Amniotic epithelial cell (primary cell): ENCODE results near the gene NMRK2.

Experiments
- DNase-seq: peaks from one replicate; pipeline ENCODE4 v3.0.0-alpha.2; 2010; ENCODE audit warnings: low read depth

The NMRK2 gene

DNA sequence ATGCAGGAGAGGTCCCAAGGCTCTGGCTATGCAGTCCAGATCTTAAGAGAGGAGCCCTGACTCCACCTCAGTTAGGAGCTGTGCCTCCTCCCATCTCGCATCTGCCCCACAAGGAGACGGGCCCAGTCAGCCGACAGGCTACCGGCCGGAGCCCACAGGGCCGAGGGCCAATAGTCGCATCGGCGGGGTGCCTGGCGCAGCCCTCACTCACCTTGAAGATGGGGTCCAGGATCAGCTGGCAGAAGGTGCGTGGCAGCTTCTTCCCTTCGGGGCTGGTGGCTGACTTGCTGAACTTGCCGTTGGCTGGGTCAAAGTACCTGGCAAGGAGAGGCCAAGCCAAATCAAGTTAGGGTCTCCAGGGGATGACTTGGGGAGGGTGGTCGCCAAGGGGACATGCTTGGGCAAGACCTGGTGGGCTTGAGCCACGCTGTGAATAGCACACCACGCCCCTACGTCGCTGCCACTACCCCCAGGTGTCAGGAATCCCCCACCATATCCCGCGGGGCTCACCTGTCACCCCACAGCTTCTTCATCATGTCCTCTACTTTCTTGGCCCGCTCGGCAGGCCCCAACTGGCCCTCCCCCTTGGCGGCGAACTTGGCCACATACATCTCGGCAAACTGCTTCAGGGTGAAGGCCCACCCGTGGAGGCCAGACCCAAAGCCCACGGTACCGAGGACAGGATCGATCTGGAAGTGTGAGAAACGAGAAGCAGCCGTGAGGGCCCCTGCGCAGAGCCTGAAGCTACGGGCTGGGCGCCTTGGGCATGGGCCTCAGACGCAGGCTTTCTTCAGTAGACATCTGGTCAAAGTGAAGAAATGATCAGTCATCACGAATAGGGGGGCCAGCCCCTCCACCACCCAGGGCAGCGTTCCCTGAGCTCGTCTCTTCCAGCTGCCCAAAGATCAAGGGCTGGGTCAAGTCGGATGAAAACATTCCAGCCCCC lies 49.1 kb downstream of the NMRK2 start:
- DNase-seq, result no peak

GRCh38 chr19:3982701-3983541 lies 50.1 kb downstream of the NMRK2 start:
- peak; percentile 55 for DNase-seq

DNA sequence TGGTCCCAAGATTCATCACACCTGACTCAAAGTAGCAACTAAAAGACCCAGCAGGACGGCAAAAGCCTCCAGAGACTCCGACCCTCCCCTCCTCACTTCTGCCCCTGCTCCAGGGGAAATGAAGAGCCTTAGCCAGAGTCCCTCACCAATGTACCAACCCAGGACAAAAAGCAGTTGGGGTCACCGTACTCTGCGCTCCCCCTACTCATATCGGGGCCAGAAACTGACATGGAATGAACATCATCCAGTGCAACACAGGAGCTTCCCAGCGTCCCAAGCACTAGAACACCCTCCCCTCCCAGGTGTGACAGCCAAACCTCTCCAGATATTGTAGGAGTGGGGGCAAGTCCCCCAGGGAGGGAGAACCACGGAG lies 50.7 kb downstream of the NMRK2 start:
- no peak for DNase-seq

DNA sequence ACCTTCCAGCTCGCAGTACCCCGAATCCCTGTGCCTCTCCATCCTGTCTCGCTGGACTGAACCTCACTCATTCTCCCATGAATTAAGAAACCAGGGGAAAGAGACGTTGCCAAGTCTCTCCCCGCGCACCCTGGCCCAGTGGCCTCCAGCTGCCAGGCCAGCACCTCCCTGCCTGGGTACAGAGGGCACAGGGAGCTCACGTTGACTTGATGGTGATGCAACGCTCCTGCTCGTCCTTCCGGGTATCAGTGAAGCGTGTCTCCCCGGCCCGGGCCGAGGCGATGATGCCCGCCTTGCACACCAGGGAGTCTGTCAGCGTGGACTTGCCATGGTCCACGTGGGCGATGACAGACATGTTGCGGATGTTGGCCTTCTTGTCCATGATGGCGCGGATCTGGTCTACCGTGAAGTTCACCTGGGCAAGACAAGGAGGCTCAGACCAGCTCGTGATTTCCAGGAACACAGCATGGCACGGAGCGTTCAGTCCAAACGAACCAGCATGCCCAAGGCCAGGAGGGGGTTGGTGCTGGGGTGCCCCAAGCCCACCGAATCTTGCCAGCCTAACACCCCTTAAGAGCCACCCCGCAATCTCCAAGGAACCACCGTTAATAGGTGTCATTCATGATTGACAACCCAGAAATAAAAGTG lies 51.2 kb downstream of the NMRK2 start:
- DNase-seq, result peak; percentile 69

DNA sequence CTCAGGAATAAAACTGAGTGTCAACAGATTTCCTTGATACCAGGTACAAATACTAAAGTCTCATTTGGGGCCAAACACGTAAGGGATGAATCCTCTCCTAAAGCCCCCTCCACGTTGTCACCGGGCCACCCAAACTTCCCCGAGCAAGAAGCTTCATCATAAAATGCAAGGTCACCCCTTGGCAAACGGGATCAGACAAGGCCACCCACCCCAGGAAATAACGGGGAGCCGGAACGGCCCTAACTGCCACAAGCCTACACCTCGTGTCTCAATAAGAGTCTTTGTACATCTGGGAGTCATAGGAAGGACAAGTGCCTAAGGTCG lies 51.7 kb downstream of the NMRK2 start:
- no peak for DNase-seq

GRCh38 chr19:3984908-3985642 lies 52.2 kb downstream of the NMRK2 start, which contains the start of gene EEF2:
TSS of gene EEF2 (minus strand) at chr19:3985463. CDS start at chr19:3985380, 83 bp downstream.
- DNase-seq, result peak; percentile 78

- DNase-seq, result no peak
These were observed 52.9 kb downstream of the NMRK2 start for GRCh38 chr19:3985643-3986259.

DNA sequence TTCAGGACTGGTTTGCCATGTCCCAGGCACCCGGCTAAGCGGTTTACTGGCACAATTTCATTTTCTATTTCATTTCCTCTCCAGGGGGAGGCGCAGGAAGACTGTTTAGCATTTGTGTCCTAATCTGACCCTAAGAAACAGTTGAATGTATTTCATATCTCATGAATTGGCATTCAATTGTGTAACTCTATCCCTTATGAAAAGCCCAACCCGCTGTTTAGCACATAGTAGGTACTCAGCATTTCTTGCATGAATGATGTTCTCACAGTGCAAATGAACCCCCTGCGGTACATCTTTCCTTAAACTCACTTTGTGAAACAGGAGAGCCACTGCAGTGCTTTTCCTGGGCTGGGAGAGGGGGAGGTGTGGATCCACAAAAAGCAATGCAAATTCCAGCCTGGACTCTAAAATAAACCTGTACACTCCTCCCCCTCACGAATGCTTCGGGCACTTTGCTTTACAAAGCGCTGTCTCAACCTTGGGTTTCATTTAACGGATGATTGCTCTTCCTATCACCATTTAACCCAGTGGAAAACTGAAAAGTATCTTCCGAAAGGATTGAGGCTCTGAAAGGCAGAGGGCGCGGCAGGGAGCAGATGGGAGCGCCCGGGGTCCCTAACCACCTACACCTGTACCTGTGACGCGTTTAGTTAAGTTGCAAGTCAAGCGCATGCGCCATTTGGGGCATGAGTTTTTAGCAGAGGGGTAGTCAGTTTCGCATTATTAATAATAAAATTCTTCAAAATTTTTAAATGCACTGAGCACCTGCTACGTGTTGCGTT lies 53.6 kb downstream of the NMRK2 start:
- DNase-seq, result peak; percentile 81

GRCh38 chr19:3987619-3988371 lies 54.9 kb downstream of the NMRK2 start:
- DNase-seq, result peak; percentile 61

DNA sequence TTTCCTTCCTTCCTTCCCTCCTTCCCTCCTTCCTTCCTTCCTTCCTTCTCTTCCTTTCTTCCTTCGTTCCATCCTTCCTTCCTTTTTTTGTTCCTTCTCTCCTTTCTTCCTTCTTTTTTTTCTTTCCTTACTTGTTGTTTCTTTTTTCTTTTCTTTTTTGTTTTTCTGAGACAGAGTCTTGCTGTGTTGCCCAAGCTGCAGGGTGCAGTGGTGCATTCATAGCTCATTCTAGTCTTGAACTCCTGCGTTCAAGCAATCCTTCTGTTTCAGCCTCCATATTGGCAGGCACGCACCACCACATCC lies 57.9 kb downstream of the NMRK2 start:
- DNase-seq, result no peak
